Large intestine (tissue), 3 donors: ENCODE results near the gene ASCL1. TPM values are rescaled to one million over a fixed set of nuclear protein-coding genes. Genes with fewer than 3 reads are reported as not detected.

ENCODE experiments used
- DNase-seq, 2 donors: peaks; one replicate each; pipeline versions ENCODE4 v3.0.0 to v3.0.0-alpha.2; 2013
- H3K27ac ChIP-seq: one replicate; pipeline ENCODE4 v1.5.1; 2013; ENCODE audit warnings: low read length
- H3K27me3 ChIP-seq: 2 replicates; pipeline ENCODE4 v1.6.1; 2013; ENCODE audit warnings: low read length; ENCODE audit not compliant: control insufficient read depth, insufficient read depth
- H3K36me3 ChIP-seq: 2 replicates; pipeline ENCODE4 v1.6.1; 2013; ENCODE audit warnings: low read length; ENCODE audit not compliant: control insufficient read depth, insufficient read depth
- H3K4me1 ChIP-seq: one replicate; pipeline ENCODE4 v1.6.1; 2013; ENCODE audit warnings: low read length; ENCODE audit not compliant: control insufficient read depth, insufficient read depth
- H3K4me3 ChIP-seq: one replicate; pipeline ENCODE4 v1.5.1; 2013; ENCODE audit warnings: low read length
- H3K9me3 ChIP-seq: one replicate; pipeline ENCODE4 v1.6.1; 2013; ENCODE audit warnings: mild to moderate bottlenecking, low read depth, low read length, moderate library complexity; ENCODE audit not compliant: control insufficient read depth
- WGBS: methylation state at CpG from one replicate; pipeline ENCODE4 v1.1.5; 2013; ENCODE audit warnings: low lambda C conversion rate; ENCODE audit not compliant: insufficient coverage; 5-methylcytosine and 5-hydroxymethylcytosine counted together
- polyA plus RNA-seq: library from polyadenylated mRNA; unstranded; fragments of 120-200 nt; gene quantifications from one replicate; pipeline ENCODE4 v1.2.1, GENCODE V29; 2013

Gene ASCL1
- polyA plus RNA-seq, 1 donor = 6.4 TPM

GRCh38 chr12:102971227-102971626, 13.8 kb downstream of the ASCL1 start:
- H3K4me1 ChIP-seq = no peaks in the 10 kb centered on the region
- DNase-seq = no peak
- no peak overlapping the region for H3K4me3 ChIP-seq
- no peaks in the 10 kb centered on the region for H3K36me3 ChIP-seq
- peaks cover 50% of the 10 kb centered on the region for H3K27me3 ChIP-seq
- 43% methylated on average over 1 of the region's 3 CpGs for WGBS
- no peak overlapping the region for H3K27ac ChIP-seq
- no peaks in the 10 kb centered on the region for H3K9me3 ChIP-seq

GRCh38 chr12:102973583-102973982, 16.1 kb downstream of the ASCL1 start:
- Histone ChIP-seq H3K9me3 (no peaks in the 10 kb centered on the region), H3K4me3 (no peak overlapping the region), H3K4me1 (no peaks in the 10 kb centered on the region), H3K27me3 (peaks cover 31% of the 10 kb centered on the region), H3K27ac (no peak overlapping the region), H3K36me3 (no peaks in the 10 kb centered on the region)
- no peak for DNase-seq

GRCh38 chr12:102976609-102977280, 19.3 kb downstream of the ASCL1 start:
- Histone ChIP-seq H3K4me1 (no peaks in the 10 kb centered on the region), H3K27ac (no peak overlapping the region), H3K9me3 (no peaks in the 10 kb centered on the region), H3K27me3 (peaks cover 18% of the 10 kb centered on the region), H3K36me3 (no peaks in the 10 kb centered on the region), H3K4me3 (no peak overlapping the region)
- DNase-seq = no peak
- WGBS = 60% methylated on average over 3 of the region's 5 CpGs

GRCh38 chr12:102977945-102978706, 20.7 kb downstream of the ASCL1 start:
- Histone ChIP-seq H3K27ac (no peak overlapping the region), H3K27me3 (peaks cover 8% of the 10 kb centered on the region), H3K36me3 (no peaks in the 10 kb centered on the region), H3K4me1 (no peaks in the 10 kb centered on the region), H3K9me3 (no peaks in the 10 kb centered on the region), H3K4me3 (no peak overlapping the region)
- DNase-seq = no peak
- 80% methylated on average over 1 of the region's 16 CpGs for whole genome bisulfite sequencing

GRCh38 chr12:102980350-102980749, 22.9 kb downstream of the ASCL1 start:
- H3K27me3 ChIP-seq = peaks cover 8% of the 10 kb centered on the region
- no peaks in the 10 kb centered on the region for H3K36me3 ChIP-seq
- no peak for DNase-seq
- H3K4me3 ChIP-seq = no peak overlapping the region
- no peaks in the 10 kb centered on the region for H3K9me3 ChIP-seq
- H3K27ac ChIP-seq = no peak overlapping the region
- no peaks in the 10 kb centered on the region for H3K4me1 ChIP-seq
- no CpG with 5 or more reads among the region's 1 CpG for WGBS

- WGBS = no CpG with 5 or more reads among the region's 2 CpGs
- H3K9me3 ChIP-seq = no peaks in the 10 kb centered on the region
- no peak for DNase-seq
Measured at GRCh38 chr12:102990419-102990818, 32.9 kb downstream of the ASCL1 start.

GRCh38 chr12:102992297-102992696, 34.8 kb downstream of the ASCL1 start:
- Histone ChIP-seq H3K4me3 (no peak overlapping the region), H3K27me3 (no peaks in the 10 kb centered on the region), H3K36me3 (no peaks in the 10 kb centered on the region), H3K9me3 (no peaks in the 10 kb centered on the region), H3K27ac (no peak overlapping the region), H3K4me1 (no peaks in the 10 kb centered on the region)
- DNase-seq = no peak
- WGBS = no CpG with 5 or more reads among the region's 5 CpGs

More at GRCh38 chr12:102990419-102990818, 32.9 kb downstream of the ASCL1 start:
- H3K4me1 ChIP-seq = no peaks in the 10 kb centered on the region
- no peak overlapping the region for H3K4me3 ChIP-seq
- no peaks in the 10 kb centered on the region for H3K36me3 ChIP-seq
- H3K27ac ChIP-seq = no peak overlapping the region
- H3K27me3 ChIP-seq = no peaks in the 10 kb centered on the region

- Histone ChIP-seq H3K27me3 (no peaks in the 10 kb centered on the region), H3K4me1 (no peaks in the 10 kb centered on the region), H3K27ac (no peak overlapping the region), H3K9me3 (no peaks in the 10 kb centered on the region), H3K36me3 (no peaks in the 10 kb centered on the region), H3K4me3 (no peak overlapping the region)
- WGBS = no CpG with 5 or more reads among the region's 4 CpGs
- DNase-seq = no peak
Measured at GRCh38 chr12:102992720-102993119, 35.2 kb downstream of the ASCL1 start.

GRCh38 chr12:102993537-102993936, 36.1 kb downstream of the ASCL1 start:
- no peak for DNase-seq

GRCh38 chr12:102995372-102995771, 37.9 kb downstream of the ASCL1 start:
- no peak for DNase-seq
- Histone ChIP-seq H3K4me1 (no peaks in the 10 kb centered on the region), H3K9me3 (peaks cover 3% of the 10 kb centered on the region), H3K36me3 (no peaks in the 10 kb centered on the region), H3K27ac (no peak overlapping the region), H3K4me3 (no peak overlapping the region), H3K27me3 (no peaks in the 10 kb centered on the region)
- no CpG with 5 or more reads among the region's 1 CpG for WGBS

More at GRCh38 chr12:102993537-102993936, 36.1 kb downstream of the ASCL1 start:
- WGBS = no CpG with 5 or more reads among the region's 1 CpG
- Histone ChIP-seq H3K4me1 (no peaks in the 10 kb centered on the region), H3K27me3 (no peaks in the 10 kb centered on the region), H3K4me3 (no peak overlapping the region), H3K36me3 (no peaks in the 10 kb centered on the region), H3K9me3 (peaks cover 3% of the 10 kb centered on the region), H3K27ac (no peak overlapping the region)
